Mesodermal cell (in vitro differentiated cells): ENCODE results near the gene BCL6.

Experiments
- H3K27ac ChIP-seq: 2 replicates; pipeline ENCODE4 v1.7.0; 2013; ENCODE audit warnings: mild to moderate bottlenecking, low read depth, low read length, moderate library complexity; ENCODE audit not compliant: severe bottlenecking
- H3K36me3 ChIP-seq: 2 replicates; pipeline ENCODE4 v1.7.1; 2013; ENCODE audit warnings: mild to moderate bottlenecking, low read length, moderate library complexity; ENCODE audit not compliant: control insufficient read depth, insufficient read depth
- H3K4me1 ChIP-seq: one replicate; pipeline ENCODE4 v1.7.1; 2013; ENCODE audit warnings: mild to moderate bottlenecking, low read length; ENCODE audit not compliant: insufficient read depth, control insufficient read depth, poor library complexity, severe bottlenecking
- H3K4me3 ChIP-seq: 2 replicates; pipeline ENCODE4 v1.7.0; 2013; ENCODE audit warnings: low read length, control low read depth, mild to moderate bottlenecking; ENCODE audit not compliant: insufficient read depth, poor library complexity, severe bottlenecking; ENCODE audit errors: extremely low read depth
- H3K9me3 ChIP-seq: 2 replicates; pipeline ENCODE4 v1.7.1; 2013; ENCODE audit warnings: mild to moderate bottlenecking, low read length, moderate library complexity; ENCODE audit not compliant: control insufficient read depth
- WGBS, 2 experiments: methylation state at CpG; one replicate each; pipeline ENCODE4 v1.1.5; 2013; ENCODE audit warnings: missing lambda C conversion rate in 2 of 2; ENCODE audit not compliant: insufficient coverage in 2 of 2; 5-methylcytosine and 5-hydroxymethylcytosine counted together

BCL6 gene

DNA sequence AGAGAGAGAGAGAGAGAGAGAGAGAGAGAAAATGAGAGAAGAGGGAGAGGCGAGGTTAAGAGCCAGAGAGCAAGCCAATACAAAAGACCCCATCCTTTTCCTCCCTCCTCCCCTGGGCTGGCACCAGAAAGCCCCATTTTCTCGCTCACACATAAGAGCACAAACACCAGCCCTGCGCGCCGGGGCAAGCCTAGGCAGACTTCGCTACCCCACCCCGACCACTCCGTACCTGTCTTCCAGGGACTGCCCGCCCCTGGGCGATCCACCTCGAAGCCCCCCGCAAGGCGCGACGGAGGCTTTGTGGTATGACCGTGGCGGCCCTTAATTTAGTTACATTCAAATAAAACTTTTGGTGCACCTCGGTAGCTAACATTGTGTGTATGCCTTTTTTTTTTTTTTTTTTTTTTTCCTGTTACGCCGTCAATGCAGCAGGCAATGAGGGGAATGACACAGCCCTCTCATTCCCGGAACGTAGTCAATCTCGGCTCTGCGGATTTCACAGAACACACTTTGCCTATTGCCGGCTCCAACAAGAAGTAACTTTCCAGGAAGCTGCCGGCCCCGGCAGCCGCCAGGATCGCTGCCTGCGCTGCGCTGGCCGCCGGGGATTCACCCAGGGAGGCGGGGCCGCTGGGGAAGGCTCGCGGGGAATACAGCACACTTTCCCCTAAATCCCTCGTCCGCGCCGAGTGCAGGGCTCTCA is 7.7 kb downstream of the BCL6 start:
- Histone ChIP-seq H3K4me3 (peak overlapping the region; percentile 40), H3K27ac (peak overlapping the region; percentile 92), H3K9me3 (no peaks in the 10 kb centered on the region), H3K4me1 (peaks cover 36% of the 10 kb centered on the region), H3K36me3 (peaks cover 22% of the 10 kb centered on the region)
- 0 to 1% methylated on average over 8 to 13 of the region's 41 CpGs for WGBS, 2 experiments

DNA sequence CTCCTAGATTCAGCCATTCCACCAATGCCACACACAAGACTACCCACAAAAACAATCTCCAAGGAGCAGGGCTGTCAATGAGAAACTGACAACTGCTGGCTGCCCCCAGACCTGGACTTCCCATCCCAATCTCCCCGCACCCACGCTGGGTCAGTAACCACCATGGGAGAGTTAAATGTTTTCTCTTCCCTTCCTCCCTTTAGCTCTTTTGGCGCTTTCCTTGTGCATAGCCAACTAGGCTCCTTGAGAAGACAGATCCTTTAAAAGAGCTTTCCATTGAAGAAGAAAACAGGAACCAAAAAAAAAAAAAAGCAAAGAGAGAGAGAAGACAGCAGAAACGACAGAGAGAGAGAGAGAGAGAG is 8.3 kb downstream of the BCL6 start:
- peaks cover 28% of the 10 kb centered on the region for H3K36me3 ChIP-seq
- 46% methylated on average over 2 of the region's 4 CpGs; no CpG with 5 or more reads in 1 of the 2 experiments for WGBS, 2 experiments
- H3K9me3 ChIP-seq = no peaks in the 10 kb centered on the region
- H3K27ac ChIP-seq = peak overlapping the region; percentile 92
- peak overlapping the region; percentile 40 for H3K4me3 ChIP-seq
- H3K4me1 ChIP-seq = peaks cover 32% of the 10 kb centered on the region

DNA sequence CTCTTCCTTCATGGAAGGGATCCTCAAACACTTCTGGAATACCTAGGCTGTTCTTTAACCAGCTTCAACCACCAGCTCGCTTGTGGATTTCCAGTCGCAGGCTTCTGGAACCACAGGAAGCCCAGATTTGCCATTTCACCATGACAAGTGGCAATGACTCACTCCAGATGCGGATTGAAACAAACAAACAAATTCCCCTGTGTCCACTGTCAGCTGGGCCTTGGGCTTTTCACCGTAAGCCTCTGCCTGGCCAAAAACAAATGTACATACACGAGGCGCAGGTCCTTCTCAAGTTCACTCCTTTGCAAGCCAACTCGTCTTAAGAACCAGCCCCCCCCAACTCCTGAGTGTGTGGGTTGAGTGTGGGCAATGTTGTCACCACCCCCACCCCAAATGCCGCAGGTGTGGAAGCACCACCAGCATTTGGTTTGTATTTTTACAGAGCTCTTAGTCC is 8.8 kb downstream of the BCL6 start:
- peaks cover 32% of the 10 kb centered on the region for H3K4me1 ChIP-seq
- peaks cover 33% of the 10 kb centered on the region for H3K36me3 ChIP-seq
- H3K9me3 ChIP-seq = no peaks in the 10 kb centered on the region
- 46 to 62% methylated on average over 3 of the region's 8 CpGs for whole genome bisulfite sequencing, 2 experiments
- H3K27ac ChIP-seq = peak overlapping the region; percentile 92
- peak overlapping the region; percentile 40 for H3K4me3 ChIP-seq

DNA sequence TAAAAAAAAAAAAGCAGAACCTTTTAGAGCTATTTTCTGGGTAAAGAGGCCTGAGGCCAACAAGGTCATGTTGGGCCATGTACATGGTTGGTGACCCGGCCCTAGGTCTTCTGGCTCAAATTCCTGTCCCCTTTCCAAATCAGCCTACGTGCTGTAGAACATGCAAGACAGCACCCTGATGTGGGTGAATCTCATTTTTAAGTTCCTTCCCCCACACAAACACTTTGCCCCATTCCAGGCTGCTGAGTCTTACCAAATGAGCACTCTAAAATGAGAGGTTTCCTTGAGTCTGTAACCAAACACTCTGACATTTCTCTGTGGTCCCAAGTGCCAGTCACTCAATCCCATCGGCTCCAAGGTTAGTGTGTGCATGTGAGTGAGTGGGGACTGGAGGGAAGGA is 9.4 kb downstream of the BCL6 start:
- Histone ChIP-seq H3K36me3 (peaks cover 39% of the 10 kb centered on the region), H3K27ac (peak overlapping the region; percentile 92), H3K9me3 (no peaks in the 10 kb centered on the region), H3K4me3 (peak overlapping the region; percentile 5), H3K4me1 (peaks cover 32% of the 10 kb centered on the region)
- 100% methylated on average over 1 to 2 of the region's 3 CpGs for WGBS, 2 experiments

DNA sequence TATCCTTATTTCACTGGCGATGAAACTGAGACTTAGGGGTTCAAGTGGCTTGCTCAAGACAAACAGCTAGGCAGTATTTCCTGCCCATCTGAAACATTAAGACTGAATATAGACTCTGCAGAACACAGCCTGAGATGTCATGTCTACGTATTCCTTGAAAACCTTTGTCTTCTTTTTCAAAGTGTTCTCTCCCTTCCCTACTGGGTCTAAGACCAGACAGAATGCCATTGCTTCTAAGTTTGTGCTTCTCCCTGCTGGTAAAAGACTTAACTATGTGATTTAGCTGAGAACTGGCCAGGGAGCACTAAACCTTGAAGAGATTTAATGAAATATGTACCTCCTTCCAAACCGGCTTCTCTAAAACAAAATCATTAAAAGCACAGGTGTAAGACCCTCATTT is 9.9 kb downstream of the BCL6 start:
- Histone ChIP-seq H3K36me3 (peaks cover 44% of the 10 kb centered on the region), H3K9me3 (no peaks in the 10 kb centered on the region), H3K4me3 (no peak overlapping the region), H3K27ac (no peak overlapping the region), H3K4me1 (peaks cover 28% of the 10 kb centered on the region)
- 96% methylated on average over 2 to 3 of the region's 3 CpGs for WGBS, 2 experiments

DNA sequence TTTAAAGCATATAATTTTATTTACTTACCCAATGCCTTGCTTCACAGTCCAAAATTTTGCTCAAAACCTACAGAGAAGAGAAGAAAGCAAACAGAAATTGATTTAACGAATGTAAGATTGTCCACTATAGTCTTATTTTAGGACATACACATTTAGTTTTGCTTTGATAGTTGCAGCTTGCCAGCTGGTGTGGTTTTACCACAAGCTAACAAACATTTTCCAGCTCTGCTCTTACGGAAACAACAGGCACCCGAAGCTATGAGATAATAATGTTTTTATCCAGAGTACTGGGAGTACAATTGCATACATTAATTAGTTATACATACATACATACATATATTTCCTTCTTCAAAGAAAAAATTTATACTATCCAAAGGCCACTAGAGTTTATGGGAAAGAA is 10.4 kb downstream of the BCL6 start:
- peaks cover 24% of the 10 kb centered on the region for H3K4me1 ChIP-seq
- H3K27ac ChIP-seq = no peak overlapping the region
- H3K36me3 ChIP-seq = peaks cover 49% of the 10 kb centered on the region
- no CpG with 5 or more reads among the region's 3 CpGs for WGBS, 2 experiments
- no peak overlapping the region for H3K4me3 ChIP-seq
- no peaks in the 10 kb centered on the region for H3K9me3 ChIP-seq

DNA sequence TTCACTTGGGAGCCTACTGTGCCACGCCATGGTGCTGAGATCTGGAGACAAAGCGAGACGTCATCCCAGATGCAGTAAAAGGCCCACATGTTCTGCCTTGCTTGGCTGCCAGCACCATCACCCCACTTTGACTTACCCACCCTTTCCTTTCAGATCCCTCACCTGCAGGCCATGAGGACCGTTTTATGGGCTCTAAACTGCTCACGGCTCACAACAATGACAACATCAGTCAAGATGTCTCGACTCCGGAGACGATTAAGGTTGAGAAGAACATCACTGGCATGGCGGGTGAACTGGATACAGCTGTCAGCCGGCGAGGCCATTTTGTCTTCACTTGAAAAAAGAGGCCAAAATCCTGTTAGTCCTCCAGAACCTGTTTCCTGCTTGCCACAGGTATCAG is 11.9 kb downstream of the BCL6 start:
- Histone ChIP-seq H3K27ac (no peak overlapping the region), H3K9me3 (no peaks in the 10 kb centered on the region), H3K4me3 (no peak overlapping the region), H3K36me3 (peaks cover 64% of the 10 kb centered on the region), H3K4me1 (peaks cover 21% of the 10 kb centered on the region)
- WGBS, 2 experiments = 93 to 95% methylated on average over 11 of the region's 11 CpGs

DNA sequence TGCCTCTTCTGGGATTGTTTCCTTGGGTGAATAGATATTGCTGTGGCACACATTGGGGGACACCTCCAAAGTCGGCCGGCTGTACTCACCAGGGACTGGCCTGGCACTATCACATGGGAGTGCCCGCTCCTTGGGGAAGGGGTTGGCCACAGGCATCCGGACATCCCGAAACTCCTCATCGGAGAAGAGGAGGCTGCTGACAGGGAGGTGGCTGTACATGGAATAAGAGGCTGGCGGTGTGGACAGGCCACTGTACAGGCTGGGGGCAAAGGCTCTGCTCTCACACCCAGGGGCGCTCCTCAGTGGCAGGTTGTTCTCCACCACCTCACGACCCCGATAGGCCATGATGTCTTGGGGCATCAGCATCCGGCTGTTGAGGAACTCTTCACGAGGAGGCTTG is 15.7 kb downstream of the BCL6 start:
- Histone ChIP-seq H3K27ac (no peak overlapping the region), H3K36me3 (peaks cover 98% of the 10 kb centered on the region), H3K4me3 (no peak overlapping the region), H3K9me3 (no peaks in the 10 kb centered on the region), H3K4me1 (no peaks in the 10 kb centered on the region)
- WGBS, 2 experiments = 96 to 98% methylated on average over 6 to 11 of the region's 12 CpGs

DNA sequence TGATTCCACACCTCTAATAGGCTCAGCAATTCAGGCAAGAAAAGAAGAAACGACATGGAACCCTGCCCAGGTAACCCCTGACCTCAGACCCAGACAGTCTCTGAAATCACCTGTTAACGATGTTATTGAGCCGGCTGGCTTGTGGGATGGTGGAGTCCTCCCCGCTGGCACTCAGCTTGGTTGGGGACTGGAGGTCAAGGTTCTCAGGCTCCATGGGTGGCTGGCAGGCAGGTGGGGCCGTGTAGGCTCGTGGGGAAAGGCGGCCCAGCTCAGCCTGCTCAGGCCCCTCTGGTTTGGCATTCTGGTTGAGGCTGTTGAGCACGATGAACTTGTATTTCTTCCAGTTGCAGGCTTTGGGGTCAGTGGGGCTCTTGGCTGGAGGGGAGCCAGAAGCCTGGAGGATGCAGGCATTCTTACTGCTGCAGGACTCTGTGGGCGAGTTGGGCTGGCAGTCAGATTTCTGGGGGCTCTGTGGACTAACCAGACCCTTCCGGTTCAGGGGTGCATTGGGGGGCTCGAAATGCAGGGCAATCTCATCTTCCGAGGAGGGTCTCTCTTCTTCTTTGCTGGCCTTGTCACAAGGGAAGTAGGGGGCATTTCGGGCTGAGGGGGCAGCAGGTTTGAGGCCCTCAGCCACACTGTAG is 16.2 kb downstream of the BCL6 start:
- no peaks in the 10 kb centered on the region for H3K9me3 ChIP-seq
- no peak overlapping the region for H3K27ac ChIP-seq
- peaks cover 98% of the 10 kb centered on the region for H3K36me3 ChIP-seq
- 88 to 94% methylated on average over 7 to 9 of the region's 13 CpGs for WGBS, 2 experiments
- no peaks in the 10 kb centered on the region for H3K4me1 ChIP-seq
- H3K4me3 ChIP-seq = no peak overlapping the region

DNA sequence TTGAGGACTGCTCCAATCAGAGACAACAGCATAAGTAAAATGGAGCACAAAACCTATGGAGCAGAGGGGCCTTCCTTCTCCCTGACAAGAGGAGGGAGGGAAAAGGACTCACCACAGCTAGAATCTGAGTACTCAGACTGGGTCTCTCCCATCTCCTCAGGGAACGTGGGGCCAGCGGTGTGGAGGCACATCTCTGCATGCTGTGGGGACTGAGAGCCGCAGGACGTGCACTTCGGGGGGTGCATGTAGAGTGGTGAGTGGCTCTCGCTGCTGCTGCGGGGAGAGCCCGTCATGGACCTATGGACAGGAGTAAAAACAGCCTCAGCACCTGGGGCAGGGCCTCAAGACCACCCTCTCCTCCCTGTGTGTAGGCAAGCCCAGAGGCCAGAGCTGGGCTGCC is 17.0 kb downstream of the BCL6 start:
- 94 to 100% methylated on average over 2 to 3 of the region's 8 CpGs for WGBS, 2 experiments
- Histone ChIP-seq H3K36me3 (peaks cover 98% of the 10 kb centered on the region), H3K4me3 (no peak overlapping the region), H3K9me3 (no peaks in the 10 kb centered on the region), H3K4me1 (no peaks in the 10 kb centered on the region), H3K27ac (no peak overlapping the region)

DNA sequence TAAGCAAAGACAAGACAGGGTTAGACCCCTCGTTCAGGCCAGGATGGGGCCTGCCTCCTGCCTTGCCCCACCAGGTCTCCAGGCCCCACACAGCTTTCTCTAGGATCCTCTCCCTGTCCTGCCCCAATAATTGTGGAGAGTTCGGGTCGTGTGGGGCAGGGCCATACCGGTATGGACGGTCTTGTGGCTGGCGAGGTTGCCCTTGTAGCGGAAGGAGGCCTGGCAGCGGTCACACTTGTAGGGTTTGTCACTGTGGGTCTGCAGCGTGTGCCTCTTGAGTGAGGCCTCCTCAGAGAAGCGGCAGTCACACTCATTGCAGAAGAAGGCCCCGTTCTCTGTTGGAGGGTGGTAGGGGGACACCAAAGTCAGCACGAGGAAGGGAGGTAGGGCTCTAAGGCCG is 18.7 kb downstream of the BCL6 start:
- WGBS, 2 experiments = 90 to 92% methylated on average over 11 of the region's 13 CpGs
- Histone ChIP-seq H3K4me1 (no peaks in the 10 kb centered on the region), H3K27ac (no peak overlapping the region), H3K36me3 (peaks cover 94% of the 10 kb centered on the region), H3K4me3 (no peak overlapping the region), H3K9me3 (no peaks in the 10 kb centered on the region)
